DOHH2 (cell line): Measurements from ENCODE around the gene SREBF2.

Experiments
- CTCF ChIP-seq: fragments of 200-600 bp; sonication (generic); IDR thresholded peaks from one replicate; pipeline ENCODE4 v1.5.1; 2014; ENCODE audit warnings: antibody characterized with exemption, mild to moderate bottlenecking, low read depth, low read length; ENCODE audit not compliant: poor library complexity, severe bottlenecking
- EZH2phosphoT487 ChIP-seq: fragments of 200-600 bp; sonication (generic); IDR thresholded peaks from 2 replicates; pipeline ENCODE4 v1.6.1; 2017; ENCODE audit warnings: borderline replicate concordance, mild to moderate bottlenecking, antibody characterized with exemption, low read length, moderate library complexity, mixed read lengths

DNA sequence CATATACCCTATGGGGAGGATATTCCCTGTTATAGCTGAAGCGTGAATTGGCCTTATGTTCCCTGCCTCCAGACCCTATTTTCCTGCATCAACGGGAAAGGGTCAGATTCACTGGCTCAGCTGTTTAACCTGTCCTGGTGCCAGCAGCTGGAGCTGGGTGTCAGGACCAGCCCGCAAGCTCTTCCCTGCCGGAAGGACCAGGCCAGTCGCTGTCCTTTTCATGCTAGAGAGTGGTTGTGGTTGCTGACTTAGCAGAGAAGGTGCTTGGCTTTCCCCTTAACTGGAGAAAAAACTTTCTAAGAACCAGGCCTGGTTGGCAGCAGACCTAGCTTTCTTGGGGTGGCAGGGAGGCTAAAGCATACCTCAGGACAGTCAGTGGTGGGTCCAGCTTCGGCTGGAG, 5.2 kb upstream of the SREBF2 start:
- no peak for TF ChIP-seq CTCF
- TF ChIP-seq EZH2phosphoT487, result no peak
